HL-60 (cell line): ENCODE data around the gene MAPKAPK3.

Experiments used
- POLR2AphosphoS5 ChIP-seq: IDR thresholded peaks from 2 replicates; pipeline ENCODE4 v1.6.1; 2012; ENCODE audit warnings: low read depth
- TF ChIP-seq, protein P1 (sequence below): IDR thresholded peaks from 2 replicates; pipeline ENCODE4 v1.6.1; 2012; ENCODE audit warnings: low read depth; ENCODE audit not compliant: insufficient replicate concordance

DNA sequence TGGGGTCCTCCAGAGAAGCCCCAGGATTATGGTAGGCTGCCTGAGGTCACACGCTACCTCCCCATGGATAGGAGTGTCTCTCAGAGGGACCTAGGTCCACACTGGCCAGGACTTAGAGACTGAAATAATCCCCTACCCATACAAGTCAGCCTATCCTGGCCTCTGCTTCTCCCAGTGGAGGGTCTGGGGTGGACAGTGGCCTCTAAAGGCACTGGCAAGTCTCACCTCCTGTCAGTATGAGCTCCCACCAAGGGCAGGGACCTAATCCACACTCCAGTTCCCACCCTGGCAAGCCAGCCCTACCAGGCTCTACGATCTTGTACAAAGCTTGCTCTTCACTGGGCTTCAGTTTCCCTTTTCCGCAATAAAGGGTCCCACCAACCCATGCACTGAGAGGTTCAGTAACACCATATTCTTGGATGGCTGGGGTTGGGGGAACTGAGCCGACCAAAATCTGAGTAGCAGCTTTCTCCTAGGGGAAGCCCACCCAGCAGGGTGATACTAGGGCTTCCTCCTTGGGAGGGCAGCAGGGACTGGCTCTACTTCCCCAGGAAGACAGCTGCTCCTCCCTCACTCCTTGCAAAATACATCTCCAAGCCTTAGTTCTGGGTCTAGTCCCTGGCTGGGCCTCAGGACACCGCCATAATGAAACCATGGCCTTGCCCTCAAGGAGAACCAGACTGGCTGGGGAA lies 7.7 kb upstream of the MAPKAPK3 start:
- TF ChIP-seq, protein P1, sequence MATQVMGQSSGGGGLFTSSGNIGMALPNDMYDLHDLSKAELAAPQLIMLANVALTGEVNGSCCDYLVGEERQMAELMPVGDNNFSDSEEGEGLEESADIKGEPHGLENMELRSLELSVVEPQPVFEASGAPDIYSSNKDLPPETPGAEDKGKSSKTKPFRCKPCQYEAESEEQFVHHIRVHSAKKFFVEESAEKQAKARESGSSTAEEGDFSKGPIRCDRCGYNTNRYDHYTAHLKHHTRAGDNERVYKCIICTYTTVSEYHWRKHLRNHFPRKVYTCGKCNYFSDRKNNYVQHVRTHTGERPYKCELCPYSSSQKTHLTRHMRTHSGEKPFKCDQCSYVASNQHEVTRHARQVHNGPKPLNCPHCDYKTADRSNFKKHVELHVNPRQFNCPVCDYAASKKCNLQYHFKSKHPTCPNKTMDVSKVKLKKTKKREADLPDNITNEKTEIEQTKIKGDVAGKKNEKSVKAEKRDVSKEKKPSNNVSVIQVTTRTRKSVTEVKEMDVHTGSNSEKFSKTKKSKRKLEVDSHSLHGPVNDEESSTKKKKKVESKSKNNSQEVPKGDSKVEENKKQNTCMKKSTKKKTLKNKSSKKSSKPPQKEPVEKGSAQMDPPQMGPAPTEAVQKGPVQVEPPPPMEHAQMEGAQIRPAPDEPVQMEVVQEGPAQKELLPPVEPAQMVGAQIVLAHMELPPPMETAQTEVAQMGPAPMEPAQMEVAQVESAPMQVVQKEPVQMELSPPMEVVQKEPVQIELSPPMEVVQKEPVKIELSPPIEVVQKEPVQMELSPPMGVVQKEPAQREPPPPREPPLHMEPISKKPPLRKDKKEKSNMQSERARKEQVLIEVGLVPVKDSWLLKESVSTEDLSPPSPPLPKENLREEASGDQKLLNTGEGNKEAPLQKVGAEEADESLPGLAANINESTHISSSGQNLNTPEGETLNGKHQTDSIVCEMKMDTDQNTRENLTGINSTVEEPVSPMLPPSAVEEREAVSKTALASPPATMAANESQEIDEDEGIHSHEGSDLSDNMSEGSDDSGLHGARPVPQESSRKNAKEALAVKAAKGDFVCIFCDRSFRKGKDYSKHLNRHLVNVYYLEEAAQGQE = no peak
- no peak for TF ChIP-seq POLR2AphosphoS5
